ENCODE data around the gene CRABP2. TPM values are rescaled to one million over a fixed set of nuclear protein-coding genes. Genes with fewer than 3 reads are reported as not detected.

CRABP2 gene
- total RNA-seq, 1 donor from 2014 or later, result 0.55 TPM

- ChIA-PET CTCF (interaction anchor here (1.7 kb wide), 1 partner anchor 22 kb away, joined by 6 read pairs; no protein-coding TSS in a partner anchor), POLR2A (no interaction called here)
- H3K27ac Mint-ChIP-seq, result no peak overlapping the region
- intact Hi-C loops (cut with micrococcal nuclease), result no loop called here
- no peak overlapping the region for H3K4me3 Mint-ChIP-seq
- no peaks in the 10 kb centered on the region for H3K27me3 Mint-ChIP-seq
- no peaks in the 10 kb centered on the region for H3K4me1 Mint-ChIP-seq
- peaks cover 20% of the 10 kb centered on the region for H3K36me3 Mint-ChIP-seq (ENCODE audit: low read depth)
- ATAC-seq (ENCODE audit: low read depth) (no peak), DNase-seq (no peak)
- H3K9me3 Mint-ChIP-seq, result no peaks in the 10 kb centered on the region
- no peak for TF ChIP-seq CTCF (IDR thresholded peaks at IDR 0.05)
Observed at GRCh38 chr1:156712626-156713025, 7.2 kb upstream of the CRABP2 start.

- H3K27ac Mint-ChIP-seq, result no peak overlapping the region
- no peak overlapping the region for H3K4me3 Mint-ChIP-seq
- ChIA-PET POLR2A (interaction anchor here (0.8 kb wide), 1 partner anchor 17 kb away, joined by 3 read pairs; the partner anchor contains the start of gene METTL25B), CTCF (interaction anchor here (0.6 to 1.7 kb wide), 3 partner anchors 15 to 150 kb away, joined by 3 to 13 read pairs (median 3); no protein-coding TSS in a partner anchor)
- no peak for TF ChIP-seq CTCF (IDR thresholded peaks at IDR 0.05)
- H3K27me3 Mint-ChIP-seq, result no peaks in the 10 kb centered on the region
- peaks cover 12% of the 10 kb centered on the region for H3K36me3 Mint-ChIP-seq (ENCODE audit: low read depth)
- H3K4me1 Mint-ChIP-seq, result peaks cover 8% of the 10 kb centered on the region
- H3K9me3 Mint-ChIP-seq, result no peaks in the 10 kb centered on the region
- DNase-seq (no peak), ATAC-seq (ENCODE audit: low read depth) (no peak)
- intact Hi-C loops (cut with micrococcal nuclease), result no loop called here
Observed at GRCh38 chr1:156711011-156711817, 5.8 kb upstream of the CRABP2 start.

GRCh38 chr1:156709757-156710489 lies 4.5 kb upstream of the CRABP2 start:
- TF ChIP-seq CTCF (IDR thresholded peaks at IDR 0.05), result no peak
- H3K27me3 Mint-ChIP-seq, result peaks cover 2% of the 10 kb centered on the region
- no peak overlapping the region for H3K27ac Mint-ChIP-seq
- no peak for DNase-seq
- no peaks in the 10 kb centered on the region for H3K9me3 Mint-ChIP-seq
- peaks cover 19% of the 10 kb centered on the region for H3K4me1 Mint-ChIP-seq
- ChIA-PET POLR2A (no interaction called here), CTCF (interaction anchor here (1.7 kb wide), 1 partner anchor 17 kb away, joined by 13 read pairs; no protein-coding TSS in a partner anchor)
- no peak for ATAC-seq (ENCODE audit: low read depth)
- H3K4me3 Mint-ChIP-seq, result no peak overlapping the region
- H3K36me3 Mint-ChIP-seq (ENCODE audit: low read depth), result no peaks in the 10 kb centered on the region
- intact Hi-C loops (cut with micrococcal nuclease), result no loop called here

GRCh38 chr1:156709031-156709430 lies 3.6 kb upstream of the CRABP2 start:
- POLR2A ChIA-PET, result no interaction called here
- CTCF ChIA-PET, result no interaction called here
- Mint-ChIP-seq H3K27ac (no peak overlapping the region), H3K9me3 (no peaks in the 10 kb centered on the region), H3K4me1 (peaks cover 26% of the 10 kb centered on the region), H3K36me3 (ENCODE audit: low read depth) (no peaks in the 10 kb centered on the region), H3K4me3 (no peak overlapping the region), H3K27me3 (peaks cover 9% of the 10 kb centered on the region)
- DNase-seq (no peak), ATAC-seq (ENCODE audit: low read depth) (no peak)
- TF ChIP-seq CTCF (IDR thresholded peaks at IDR 0.05), result no peak
- intact Hi-C loops (cut with micrococcal nuclease), result no loop called here

GRCh38 chr1:156708218-156708661 lies 2.9 kb upstream of the CRABP2 start:
- ChIA-PET CTCF (interaction anchor here (0.8 to 1.3 kb wide), 2 partner anchors 17 to 81 kb away, joined by 3 read pairs; no protein-coding TSS in a partner anchor), POLR2A (no interaction called here)

More at GRCh38 chr1:156708218-156708661, 2.9 kb upstream of the CRABP2 start:
- H3K27me3 Mint-ChIP-seq, result peaks cover 15% of the 10 kb centered on the region
- peaks cover 28% of the 10 kb centered on the region for H3K4me1 Mint-ChIP-seq
- intact Hi-C loops (cut with micrococcal nuclease), result no loop called here
- no peak for TF ChIP-seq CTCF (IDR thresholded peaks at IDR 0.05)
- no peak overlapping the region for H3K4me3 Mint-ChIP-seq
- H3K36me3 Mint-ChIP-seq (ENCODE audit: low read depth), result no peaks in the 10 kb centered on the region
- H3K27ac Mint-ChIP-seq, result no peak overlapping the region
- ATAC-seq (ENCODE audit: low read depth), result no peak
- DNase-seq, result no peak
- no peaks in the 10 kb centered on the region for H3K9me3 Mint-ChIP-seq

All from activated B cell treated with CpG ODN at 0.5 μM for 24 hours (primary cell).